Activated naive CD8-positive, alpha-beta T cell treated with anti-CD3 and anti-CD28 coated beads, Interleukin-2, amount 10 ng/mL, durations not matched to agents 7 days and 5 days (primary cell): ENCODE results near the gene NR2C2. TPM values are rescaled to one million over a fixed set of nuclear protein-coding genes. Genes with fewer than 3 reads are reported as not detected.

ENCODE experiments used
- ATAC-seq: fragments of 150-1000 bp; cut with Tn5 transposase; one replicate; pipeline ENCODE4 v1.10.0; 2021; ENCODE audit warnings: low read depth, moderate library complexity
- POLR2A ChIA-PET: fragments of 350-600 bp; sonication (Branson Sonifier 250); formaldehyde crosslinking; loops from one replicate; lab custom pipeline; 2021; ENCODE audit warnings: antibody characterized with exemption; lab: Charles Lee
- DNase-seq: peaks from one replicate; pipeline ENCODE4 v3.0.0; 2021
- H3K27ac Mint-ChIP-seq: one replicate; pipeline ENCODE4 v1.8.0; 2022; ENCODE audit warnings: mild to moderate bottlenecking, mixed read lengths
- H3K27me3 Mint-ChIP-seq: one replicate; pipeline ENCODE4 v1.8.0; 2022; ENCODE audit warnings: mild to moderate bottlenecking, moderate library complexity, mixed read lengths
- H3K36me3 Mint-ChIP-seq: one replicate; pipeline ENCODE4 v1.8.0; 2021; ENCODE audit warnings: mild to moderate bottlenecking, mixed read lengths
- H3K4me1 Mint-ChIP-seq: one replicate; pipeline ENCODE4 v1.8.0; 2021; ENCODE audit warnings: mixed read lengths
- H3K4me3 Mint-ChIP-seq: one replicate; pipeline ENCODE4 v1.8.0; 2022; ENCODE audit warnings: mild to moderate bottlenecking, moderate library complexity, mixed read lengths
- H3K9me3 Mint-ChIP-seq: one replicate; pipeline ENCODE4 v1.8.0; 2021; ENCODE audit warnings: mixed read lengths
- total RNA-seq, 2 experiments: library from RNA; stranded (reverse); gene quantifications; one replicate each; pipeline ENCODE4 v1.2.3, GENCODE V29; 2021

Gene NR2C2
- total RNA-seq, 2 experiments from 2014 or later, result 79.7 to 79.8 TPM

DNA sequence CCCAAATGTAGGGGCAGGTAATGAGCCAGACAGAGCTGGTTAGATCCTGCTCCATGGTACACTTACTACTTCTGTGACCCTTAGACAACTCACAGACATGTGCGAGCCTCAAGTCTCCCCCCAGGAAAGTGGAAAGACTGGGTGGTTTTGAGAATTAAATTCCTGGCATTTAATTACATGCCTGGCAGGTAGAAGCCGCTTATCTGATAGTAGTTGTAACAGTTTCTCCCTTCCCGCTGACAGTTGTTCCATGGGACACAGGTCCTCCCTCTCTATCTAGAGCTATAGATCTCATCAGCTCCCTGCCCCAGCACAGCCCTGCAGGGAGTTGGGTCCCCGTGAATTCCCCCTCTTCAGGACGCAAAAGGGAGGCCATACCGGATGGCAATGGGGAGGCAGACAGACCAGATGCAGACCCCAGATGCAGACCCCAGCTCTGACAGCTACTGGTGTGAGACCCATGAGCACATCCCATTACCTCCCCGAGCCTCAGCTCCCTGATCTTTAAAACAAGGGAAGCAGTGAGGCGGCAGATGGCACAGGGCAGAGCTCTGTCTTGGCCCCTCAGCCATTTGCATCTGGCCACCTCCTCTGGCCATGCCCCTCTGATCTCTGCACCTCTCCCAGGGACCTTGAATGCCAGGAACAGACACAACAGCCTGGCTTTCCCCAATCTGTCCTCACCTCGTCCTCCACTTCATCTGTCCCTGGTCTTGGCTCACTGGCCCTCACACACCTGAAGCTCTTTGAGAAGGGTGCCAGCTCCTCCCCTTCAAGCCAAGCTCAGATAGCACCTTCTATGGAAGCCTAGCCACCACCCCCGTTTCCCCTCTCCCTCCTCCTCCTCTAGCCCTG is 34.1 kb upstream of the NR2C2 start:
- POLR2A ChIA-PET, result no interaction called here
- DNase-seq, result no peak
- no peaks in the 10 kb centered on the region for H3K9me3 Mint-ChIP-seq

DNA sequence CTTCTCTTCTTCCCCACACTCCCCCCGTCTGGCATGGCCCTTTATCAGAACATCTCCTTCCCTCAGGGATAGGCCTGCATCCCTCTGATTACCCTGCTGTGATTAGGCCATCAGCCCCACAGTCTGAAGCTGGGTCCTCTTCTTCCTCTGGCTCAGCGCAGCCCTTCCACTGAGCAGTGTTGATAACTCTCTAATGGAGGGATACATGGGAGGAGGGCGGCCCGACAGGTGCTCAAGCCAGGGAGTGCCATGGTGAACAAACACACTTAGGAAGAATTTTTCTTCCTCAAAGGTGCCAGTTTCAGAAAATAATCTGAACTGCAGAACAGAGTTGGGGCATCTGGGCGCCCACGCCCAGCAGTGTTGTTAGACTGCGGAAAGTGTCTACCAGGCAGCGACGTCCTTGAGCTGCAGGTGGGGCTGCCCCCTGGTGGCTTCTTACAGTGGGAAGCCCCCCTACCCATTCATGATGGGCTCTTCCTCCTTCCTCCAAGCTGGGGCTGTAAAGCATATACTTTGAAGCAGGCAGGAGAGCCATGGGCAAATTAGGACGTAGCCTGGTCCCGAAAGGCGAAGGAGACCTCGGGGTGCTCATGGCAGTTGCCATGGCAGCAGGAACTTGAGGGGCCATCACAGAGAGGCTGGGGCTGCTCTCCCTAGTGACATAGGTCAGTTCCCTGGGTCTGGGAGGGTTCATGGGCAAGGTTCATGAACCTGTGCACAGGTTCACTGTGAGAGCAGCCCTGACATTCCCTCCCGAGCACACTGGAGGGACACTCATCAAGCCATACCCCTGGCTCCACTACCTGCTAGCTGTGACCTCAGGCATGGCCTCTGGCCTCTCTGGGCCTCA is 33.2 kb upstream of the NR2C2 start:
- no peaks in the 10 kb centered on the region for H3K4me1 Mint-ChIP-seq
- DNase-seq, result no peak
- H3K4me3 Mint-ChIP-seq, result no peak overlapping the region
- no peak overlapping the region for H3K27ac Mint-ChIP-seq
- POLR2A ChIA-PET, result no interaction called here
- ATAC-seq, result no peak
- peaks cover 7% of the 10 kb centered on the region for H3K27me3 Mint-ChIP-seq
- no peaks in the 10 kb centered on the region for H3K9me3 Mint-ChIP-seq
- no peaks in the 10 kb centered on the region for H3K36me3 Mint-ChIP-seq

More for the DNA sequence above, 34.1 kb upstream of the NR2C2 start:
- no peaks in the 10 kb centered on the region for H3K36me3 Mint-ChIP-seq
- H3K27me3 Mint-ChIP-seq, result peaks cover 7% of the 10 kb centered on the region
- H3K27ac Mint-ChIP-seq, result no peak overlapping the region
- no peak for ATAC-seq
- H3K4me3 Mint-ChIP-seq, result no peak overlapping the region
- H3K4me1 Mint-ChIP-seq, result no peaks in the 10 kb centered on the region

DNA sequence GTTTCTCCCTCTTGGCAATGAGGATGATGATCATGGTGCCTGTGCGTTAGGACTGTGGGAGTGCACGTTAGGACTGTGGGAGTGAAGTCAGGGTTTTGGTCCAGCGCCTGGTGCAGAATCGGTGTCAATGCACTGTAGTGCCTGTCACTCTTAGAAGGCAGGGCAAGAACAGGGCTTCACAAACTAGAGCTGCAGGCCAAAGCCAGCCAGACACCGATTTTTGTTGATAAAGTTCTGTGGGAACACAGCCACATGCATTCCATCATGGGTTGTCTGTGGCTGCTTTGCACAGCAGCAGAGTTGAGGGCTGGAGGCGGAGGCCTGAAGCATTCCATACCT is 32.6 kb upstream of the NR2C2 start:
- ATAC-seq, result no peak
- POLR2A ChIA-PET, result no interaction called here
- Mint-ChIP-seq H3K4me3 (no peak overlapping the region), H3K9me3 (no peaks in the 10 kb centered on the region), H3K36me3 (no peaks in the 10 kb centered on the region), H3K27me3 (peaks cover 7% of the 10 kb centered on the region), H3K4me1 (no peaks in the 10 kb centered on the region), H3K27ac (no peak overlapping the region)
- DNase-seq, result no peak

DNA sequence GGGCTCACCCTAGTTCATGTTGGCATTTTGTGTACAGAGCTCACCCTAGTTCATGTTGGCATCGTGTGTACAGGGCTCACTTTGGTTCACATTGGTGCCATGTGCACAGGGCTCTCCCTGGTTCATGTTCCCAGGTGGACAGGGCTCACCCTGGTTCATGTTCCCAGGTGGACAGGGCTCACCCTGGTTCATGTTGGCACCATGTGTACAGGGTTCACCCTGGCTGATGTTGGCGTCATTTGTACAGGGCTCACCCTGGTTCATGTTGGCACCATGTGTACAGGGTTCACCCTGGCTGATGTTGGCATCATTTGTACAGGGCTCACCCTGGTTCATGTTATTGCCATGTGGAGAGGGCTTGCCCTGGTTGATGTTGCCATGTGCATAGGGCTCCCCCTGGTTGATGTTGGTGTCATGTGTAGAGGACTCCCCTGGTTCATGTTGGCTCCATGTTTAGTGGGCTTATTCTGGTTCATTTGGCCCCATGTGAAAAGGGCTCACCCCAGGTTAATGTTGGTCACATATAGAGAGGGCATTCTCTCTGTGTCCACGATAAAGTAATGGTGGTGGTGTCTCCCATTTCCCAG is 31.7 kb upstream of the NR2C2 start:
- Mint-ChIP-seq H3K27ac (no peak overlapping the region), H3K4me1 (no peaks in the 10 kb centered on the region), H3K36me3 (no peaks in the 10 kb centered on the region), H3K4me3 (no peak overlapping the region), H3K9me3 (no peaks in the 10 kb centered on the region), H3K27me3 (peaks cover 7% of the 10 kb centered on the region)
- ATAC-seq, result peak; percentile 66
- no peak for DNase-seq
- POLR2A ChIA-PET, result interaction anchor here (0.5 kb wide), 1 partner anchor 122 kb away, joined by 5 read pairs; no protein-coding TSS in a partner anchor

DNA sequence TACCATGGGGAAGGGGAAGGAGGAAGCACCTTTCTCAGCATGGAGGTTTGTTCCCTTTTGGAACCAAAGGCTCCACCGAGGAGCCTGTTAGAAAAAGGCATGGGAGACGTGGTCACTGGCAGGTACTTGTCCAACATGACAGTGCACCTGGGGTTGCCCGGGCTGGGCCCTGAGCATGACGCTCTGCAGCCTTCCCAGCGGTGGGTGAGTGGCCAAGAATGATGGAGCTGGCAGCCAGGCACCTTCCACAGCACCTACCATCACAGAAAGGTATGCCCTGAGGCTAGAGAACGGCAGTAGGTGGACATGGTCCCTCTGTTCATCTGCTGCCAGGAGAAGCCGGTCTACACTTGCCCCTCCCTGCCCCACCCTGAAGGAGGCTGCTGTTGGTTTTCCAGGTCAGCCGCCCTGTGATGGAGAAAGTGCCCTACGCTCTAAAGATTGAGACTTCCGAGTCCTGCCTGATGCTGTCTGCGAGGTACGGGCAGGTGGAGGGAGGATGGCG is 29.0 kb upstream of the NR2C2 start:
- Mint-ChIP-seq H3K27ac (no peak overlapping the region), H3K4me3 (no peak overlapping the region), H3K4me1 (no peaks in the 10 kb centered on the region), H3K27me3 (peaks cover 5% of the 10 kb centered on the region), H3K36me3 (no peaks in the 10 kb centered on the region), H3K9me3 (no peaks in the 10 kb centered on the region)
- no peak for ATAC-seq
- DNase-seq, result no peak
- POLR2A ChIA-PET, result no interaction called here

DNA sequence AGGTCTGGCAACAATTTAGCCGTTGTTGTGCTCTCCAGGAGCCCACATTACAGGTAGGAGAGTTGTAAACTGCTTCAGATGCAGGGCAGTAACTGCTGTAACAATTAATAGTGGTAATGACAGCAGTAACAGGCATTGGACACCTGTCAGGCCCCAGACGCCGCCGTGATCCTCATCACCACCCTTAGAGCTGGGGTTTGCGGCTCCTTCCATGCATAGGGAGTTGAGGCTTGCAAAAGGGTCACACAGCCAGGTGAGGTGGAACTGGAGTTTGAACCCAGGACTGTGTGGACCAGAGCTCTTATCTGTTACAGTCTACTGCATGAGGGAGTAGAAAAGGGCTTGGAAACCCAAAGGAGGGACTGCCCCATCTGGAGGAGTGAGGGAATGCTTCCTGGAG is 26.8 kb upstream of the NR2C2 start:
- DNase-seq (no peak), ATAC-seq (no peak)
- peaks cover 5% of the 10 kb centered on the region for H3K27me3 Mint-ChIP-seq
- H3K9me3 Mint-ChIP-seq, result no peaks in the 10 kb centered on the region
- no peak overlapping the region for H3K27ac Mint-ChIP-seq
- H3K36me3 Mint-ChIP-seq, result no peaks in the 10 kb centered on the region
- H3K4me1 Mint-ChIP-seq, result no peaks in the 10 kb centered on the region
- POLR2A ChIA-PET, result interaction anchor here (1.2 kb wide), 1 partner anchor 269 kb away, joined by 7 read pairs; the partner anchor contains the start of gene CCDC174
- H3K4me3 Mint-ChIP-seq, result no peak overlapping the region

DNA sequence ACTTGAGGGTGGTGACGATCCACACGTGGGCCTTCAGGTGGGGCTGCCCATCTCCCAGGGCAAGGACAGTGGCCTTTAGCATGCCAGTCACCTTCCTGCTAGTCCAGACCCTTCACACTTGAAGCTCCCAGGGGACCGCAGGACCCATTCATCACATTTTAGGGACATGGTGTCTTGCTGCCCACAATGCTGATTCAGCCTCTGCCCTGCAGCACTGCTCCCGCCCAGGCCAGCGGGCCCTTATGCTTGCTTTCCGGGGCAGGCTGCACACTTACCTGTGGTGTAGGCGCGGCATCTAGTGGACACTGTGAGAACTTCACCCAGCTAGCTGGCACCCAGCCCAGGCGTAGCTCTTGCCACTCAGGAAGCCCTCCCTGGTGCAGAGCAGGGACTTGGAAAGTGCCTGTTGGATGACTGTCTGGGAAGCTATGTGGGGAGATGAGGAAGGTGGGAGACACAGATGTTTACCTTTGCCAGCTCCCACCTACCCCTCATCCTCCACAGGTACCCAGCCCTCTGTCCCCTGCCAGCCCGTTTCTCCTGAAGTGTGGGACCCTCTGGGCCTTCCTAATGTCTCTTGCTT is 26.3 kb upstream of the NR2C2 start:
- POLR2A ChIA-PET, result interaction anchor here (0.9 to 1.2 kb wide), 2 partner anchors 130 to 269 kb away, joined by 5 to 7 read pairs; partner anchors contain the start of gene CCDC174
- Mint-ChIP-seq H3K4me1 (no peaks in the 10 kb centered on the region), H3K4me3 (no peak overlapping the region), H3K36me3 (no peaks in the 10 kb centered on the region), H3K27ac (no peak overlapping the region), H3K9me3 (no peaks in the 10 kb centered on the region), H3K27me3 (peaks cover 5% of the 10 kb centered on the region)
- peak; percentile 86 for DNase-seq
- ATAC-seq, result peak; percentile 92

DNA sequence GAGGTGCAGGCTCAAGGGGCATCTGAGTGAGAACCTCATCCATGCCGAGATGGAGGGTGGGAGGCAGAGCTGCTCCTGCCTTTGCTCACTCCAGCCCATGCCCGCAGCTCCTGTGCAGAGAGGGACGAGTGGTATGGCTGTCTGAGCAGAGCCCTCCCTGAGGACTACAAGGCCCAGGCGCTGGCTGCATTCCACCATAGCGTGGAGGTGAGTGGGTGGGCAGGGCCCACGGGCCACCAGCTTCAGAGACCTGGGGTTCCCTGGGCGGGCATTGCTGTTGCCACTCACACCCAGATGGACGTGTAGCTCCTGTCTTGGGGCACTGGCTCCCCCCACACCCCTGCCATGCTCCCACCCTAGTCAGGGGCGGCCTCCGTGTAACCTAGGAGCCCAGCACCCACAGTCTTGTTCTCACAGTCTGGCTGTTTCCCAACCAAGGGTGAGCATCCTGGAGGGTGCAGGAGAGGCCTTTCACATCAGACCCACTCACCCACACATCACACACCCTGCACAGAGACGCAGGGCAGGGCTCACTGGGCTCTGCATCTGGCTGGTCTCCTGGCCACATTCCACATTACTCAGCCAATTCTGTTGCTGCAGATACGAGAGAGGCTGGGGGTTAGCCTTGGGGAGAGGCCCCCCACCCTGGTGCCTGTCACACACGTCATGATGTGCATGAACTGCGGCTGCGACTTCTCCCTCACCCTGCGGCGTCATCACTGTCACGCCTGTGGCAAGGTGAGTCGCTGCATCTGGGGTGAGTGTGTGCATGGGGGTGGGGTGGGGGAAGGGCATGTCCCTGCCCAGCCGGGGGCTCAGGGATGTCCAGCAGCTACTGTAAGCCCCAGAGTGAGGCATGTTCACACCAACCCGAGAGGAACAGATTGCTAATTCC is 25.3 kb upstream of the NR2C2 start:
- no peak for DNase-seq
- Mint-ChIP-seq H3K4me1 (no peaks in the 10 kb centered on the region), H3K9me3 (no peaks in the 10 kb centered on the region), H3K4me3 (no peak overlapping the region), H3K27ac (no peak overlapping the region), H3K27me3 (peaks cover 5% of the 10 kb centered on the region), H3K36me3 (no peaks in the 10 kb centered on the region)
- no peak for ATAC-seq
- POLR2A ChIA-PET, result interaction anchor here (0.9 to 1.2 kb wide), 2 partner anchors 131 to 270 kb away, joined by 5 to 7 read pairs; partner anchors contain the start of gene CCDC174

DNA sequence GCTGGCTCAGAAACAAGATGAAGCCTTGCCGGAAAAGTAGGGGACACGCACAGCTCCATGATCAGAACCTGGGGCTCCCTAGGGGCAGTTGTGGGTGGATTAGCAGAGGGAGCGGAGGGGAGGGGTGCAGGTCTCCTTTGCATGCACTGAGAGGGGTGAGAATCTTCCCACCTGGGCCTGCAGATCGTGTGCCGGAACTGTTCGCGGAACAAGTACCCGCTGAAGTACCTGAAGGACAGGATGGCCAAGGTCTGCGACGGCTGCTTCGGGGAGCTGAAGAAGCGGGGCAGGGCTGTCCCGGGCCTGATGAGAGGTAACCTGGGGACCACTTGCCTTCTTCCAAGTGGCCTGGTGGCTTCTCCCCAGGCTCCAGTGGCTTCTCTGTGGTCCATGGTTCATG is 24.5 kb upstream of the NR2C2 start:
- no peak overlapping the region for H3K4me3 Mint-ChIP-seq
- H3K9me3 Mint-ChIP-seq, result no peaks in the 10 kb centered on the region
- no peaks in the 10 kb centered on the region for H3K36me3 Mint-ChIP-seq
- POLR2A ChIA-PET, result no interaction called here
- H3K27me3 Mint-ChIP-seq, result peaks cover 2% of the 10 kb centered on the region
- no peak for ATAC-seq
- H3K27ac Mint-ChIP-seq, result no peak overlapping the region
- no peaks in the 10 kb centered on the region for H3K4me1 Mint-ChIP-seq
- DNase-seq, result no peak

DNA sequence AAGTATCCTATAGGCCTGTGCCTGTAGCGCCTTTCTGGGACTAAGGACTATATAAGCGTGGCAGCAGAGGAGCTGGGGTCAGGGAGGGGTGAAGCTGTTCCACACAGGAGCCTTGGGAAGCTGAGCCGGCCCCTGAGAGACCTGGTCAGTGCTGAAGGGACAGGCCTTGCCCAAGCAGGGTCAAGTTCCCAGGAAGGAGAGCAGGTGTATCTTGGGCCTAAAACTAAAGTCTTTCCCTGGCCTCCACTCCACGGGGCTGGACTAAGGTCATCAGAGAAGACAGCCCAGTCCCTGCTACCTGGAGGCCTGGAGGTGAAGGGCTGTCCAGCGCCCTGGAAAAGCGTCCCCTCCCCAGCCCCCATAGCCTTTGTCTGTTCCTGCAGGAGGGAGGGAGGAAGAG is 23.9 kb upstream of the NR2C2 start:
- Mint-ChIP-seq H3K36me3 (no peaks in the 10 kb centered on the region), H3K4me1 (no peaks in the 10 kb centered on the region), H3K27me3 (peaks cover 2% of the 10 kb centered on the region)

DNA sequence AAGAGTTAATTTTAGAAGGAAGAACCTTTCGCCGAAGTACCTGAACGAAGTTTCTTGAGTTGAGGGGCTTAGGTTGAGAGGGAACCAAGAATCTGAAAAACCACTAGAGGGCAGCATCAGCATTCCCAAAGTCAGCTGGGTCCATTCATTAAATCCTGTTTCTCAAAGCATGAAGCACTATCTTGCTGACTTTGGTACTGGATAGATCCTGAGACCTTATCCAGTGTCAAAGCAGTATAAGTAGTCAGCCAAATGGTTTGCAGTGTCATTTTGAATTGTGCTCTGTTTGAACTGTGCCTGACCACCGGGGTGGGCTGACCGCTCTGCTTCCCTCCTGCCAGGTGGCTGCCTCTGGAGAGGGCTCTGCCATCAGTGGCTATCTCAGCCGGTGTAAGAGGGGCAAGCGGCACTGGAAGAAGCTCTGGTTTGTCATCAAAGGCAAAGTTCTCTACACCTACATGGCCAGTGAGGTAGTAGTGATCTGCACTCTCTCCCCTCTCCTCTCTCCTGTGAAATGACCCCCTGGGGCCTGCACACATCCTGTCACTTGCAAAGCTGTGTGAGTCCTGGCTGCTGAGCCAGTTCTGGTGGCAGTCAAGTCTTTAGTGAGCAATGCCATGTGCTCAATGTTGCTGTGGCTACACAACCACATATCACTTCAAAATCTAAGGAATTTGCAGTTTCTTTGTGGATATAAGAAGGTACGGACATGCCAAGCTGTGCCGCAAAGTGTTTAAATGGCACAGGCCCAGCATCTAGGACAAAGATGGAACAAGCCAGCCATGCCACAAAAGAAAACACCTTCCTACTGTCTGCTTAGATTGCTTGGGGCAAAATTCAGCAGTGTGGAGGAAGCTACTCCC is 21.4 kb upstream of the NR2C2 start:
- DNase-seq (no peak), ATAC-seq (no peak)
- H3K27ac Mint-ChIP-seq, result no peak overlapping the region
- H3K9me3 Mint-ChIP-seq, result no peaks in the 10 kb centered on the region
- H3K4me1 Mint-ChIP-seq, result no peaks in the 10 kb centered on the region
- H3K4me3 Mint-ChIP-seq, result no peak overlapping the region
- peaks cover 2% of the 10 kb centered on the region for H3K27me3 Mint-ChIP-seq
- POLR2A ChIA-PET, result no interaction called here
- H3K36me3 Mint-ChIP-seq, result no peaks in the 10 kb centered on the region

More for the DNA sequence above, 23.9 kb upstream of the NR2C2 start:
- POLR2A ChIA-PET, result no interaction called here
- Mint-ChIP-seq H3K9me3 (no peaks in the 10 kb centered on the region), H3K27ac (no peak overlapping the region), H3K4me3 (no peak overlapping the region)
- ATAC-seq, result no peak
- no peak for DNase-seq
